ENCODE results near the gene PEBP1. TPM values are rescaled to one million over a fixed set of nuclear protein-coding genes. Genes with fewer than 3 reads are reported as not detected.
"Not testable (repeated sequence)": the region's sequence is repeated elsewhere in the genome, so short reads cannot be mapped to it uniquely, and the experiment has no call there.

The PEBP1 gene
- total RNA-seq, 4 donors from 2014 or later, result 98.1 to 182 (median 136) TPM

- H3K4me1 ChIP-seq, result no peaks in the 10 kb centered on the region
- H3K9me3 ChIP-seq, result no peaks in the 10 kb centered on the region
- no peaks in the 10 kb centered on the region for H3K27me3 ChIP-seq
- TF ChIP-seq POLR2A (IDR thresholded peaks at IDR 0.05), result no peak
- TF ChIP-seq, protein P1, sequence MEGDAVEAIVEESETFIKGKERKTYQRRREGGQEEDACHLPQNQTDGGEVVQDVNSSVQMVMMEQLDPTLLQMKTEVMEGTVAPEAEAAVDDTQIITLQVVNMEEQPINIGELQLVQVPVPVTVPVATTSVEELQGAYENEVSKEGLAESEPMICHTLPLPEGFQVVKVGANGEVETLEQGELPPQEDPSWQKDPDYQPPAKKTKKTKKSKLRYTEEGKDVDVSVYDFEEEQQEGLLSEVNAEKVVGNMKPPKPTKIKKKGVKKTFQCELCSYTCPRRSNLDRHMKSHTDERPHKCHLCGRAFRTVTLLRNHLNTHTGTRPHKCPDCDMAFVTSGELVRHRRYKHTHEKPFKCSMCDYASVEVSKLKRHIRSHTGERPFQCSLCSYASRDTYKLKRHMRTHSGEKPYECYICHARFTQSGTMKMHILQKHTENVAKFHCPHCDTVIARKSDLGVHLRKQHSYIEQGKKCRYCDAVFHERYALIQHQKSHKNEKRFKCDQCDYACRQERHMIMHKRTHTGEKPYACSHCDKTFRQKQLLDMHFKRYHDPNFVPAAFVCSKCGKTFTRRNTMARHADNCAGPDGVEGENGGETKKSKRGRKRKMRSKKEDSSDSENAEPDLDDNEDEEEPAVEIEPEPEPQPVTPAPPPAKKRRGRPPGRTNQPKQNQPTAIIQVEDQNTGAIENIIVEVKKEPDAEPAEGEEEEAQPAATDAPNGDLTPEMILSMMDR (IDR thresholded peaks at IDR 0.05), result no peak
- H3K36me3 ChIP-seq, result no peaks in the 10 kb centered on the region
- no peak overlapping the region for H3K27ac ChIP-seq
- intact Hi-C loops (cut with DNase I; ENCODE audit: low total_unique reads), result loop anchor here (10.0 kb wide), 1 partner anchor 253 kb away; the partner anchor contains the start of genes SUDS3 and TAOK3
- no peak for DNase-seq
- no peak overlapping the region for H3K4me3 ChIP-seq
Measured at GRCh38 chr12:118122264-118122663, 13.7 kb upstream of the PEBP1 start.

- intact Hi-C loops (cut with DNase I; ENCODE audit: low total_unique reads), result loop anchor here (10.0 kb wide), 1 partner anchor 250 kb away; the partner anchor contains the start of genes SUDS3 and TAOK3
- TF ChIP-seq POLR2A (IDR thresholded peaks at IDR 0.05), result no peak
- TF ChIP-seq, protein P1 (IDR thresholded peaks at IDR 0.05), result no peak
- H3K27me3 ChIP-seq, result no peaks in the 10 kb centered on the region
- no peak overlapping the region for H3K4me3 ChIP-seq
- no peaks in the 10 kb centered on the region for H3K4me1 ChIP-seq
- no peak for DNase-seq
- no peaks in the 10 kb centered on the region for H3K9me3 ChIP-seq
- no peak overlapping the region for H3K27ac ChIP-seq
- no peaks in the 10 kb centered on the region for H3K36me3 ChIP-seq
Measured at GRCh38 chr12:118124333-118124874, 11.5 kb upstream of the PEBP1 start.

- DNase-seq, result no peak
- no peak overlapping the region for H3K27ac ChIP-seq
- no peaks in the 10 kb centered on the region for H3K27me3 ChIP-seq
- intact Hi-C loops (cut with DNase I; ENCODE audit: low total_unique reads), result loop anchor here (10.0 kb wide), 1 partner anchor 249 kb away; the partner anchor contains the start of genes SUDS3 and TAOK3
- no peaks in the 10 kb centered on the region for H3K9me3 ChIP-seq
- TF ChIP-seq POLR2A (IDR thresholded peaks at IDR 0.05), result no peak
- TF ChIP-seq, protein P1 (IDR thresholded peaks at IDR 0.05), result no peak
- H3K36me3 ChIP-seq, result no peaks in the 10 kb centered on the region
- H3K4me3 ChIP-seq, result no peak overlapping the region
- H3K4me1 ChIP-seq, result no peaks in the 10 kb centered on the region
Measured at GRCh38 chr12:118125743-118126118, 10.2 kb upstream of the PEBP1 start.

GRCh38 chr12:118126119-118126757 lies 9.7 kb upstream of the PEBP1 start:
- no peaks in the 10 kb centered on the region for H3K9me3 ChIP-seq
- no peaks in the 10 kb centered on the region for H3K27me3 ChIP-seq
- no peak overlapping the region for H3K27ac ChIP-seq
- no peaks in the 10 kb centered on the region for H3K36me3 ChIP-seq
- H3K4me1 ChIP-seq, result no peaks in the 10 kb centered on the region
- no peak for TF ChIP-seq POLR2A (IDR thresholded peaks at IDR 0.05)
- TF ChIP-seq, protein P1 (IDR thresholded peaks at IDR 0.05), result no peak
- DNase-seq, result no peak
- no peak overlapping the region for H3K4me3 ChIP-seq
- intact Hi-C loops (cut with DNase I; ENCODE audit: low total_unique reads), result loop anchor here (10.0 kb wide), 1 partner anchor 249 kb away; the partner anchor contains the start of genes SUDS3 and TAOK3

DNA sequence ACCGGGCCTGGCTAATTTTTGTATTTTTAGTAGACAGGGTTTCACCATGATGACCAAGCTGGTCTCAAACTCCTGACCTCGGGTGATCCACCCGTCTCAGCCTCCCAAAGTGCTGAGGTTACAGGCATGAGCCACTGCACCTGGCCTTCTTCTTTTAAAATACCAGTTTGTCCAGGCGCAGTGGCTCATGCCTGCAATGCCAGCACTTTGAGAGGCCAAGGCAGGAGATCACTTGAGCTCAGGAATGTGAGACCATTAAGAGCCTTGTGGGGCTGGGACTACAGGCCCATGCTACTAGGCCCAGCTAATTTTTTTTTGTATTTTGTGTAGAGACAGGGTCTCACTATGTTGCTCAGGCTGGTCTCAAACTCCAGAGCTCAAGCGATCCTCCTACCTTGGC lies 8.1 kb upstream of the PEBP1 start:
- intact Hi-C loops (cut with DNase I; ENCODE audit: low total_unique reads), result loop anchor here (10.0 kb wide), 1 partner anchor 247 kb away; the partner anchor contains the start of genes SUDS3 and TAOK3
- Histone ChIP-seq H3K9me3 (no peaks in the 10 kb centered on the region), H3K27ac (no peak overlapping the region), H3K27me3 (no peaks in the 10 kb centered on the region), H3K36me3 (no peaks in the 10 kb centered on the region), H3K4me1 (no peaks in the 10 kb centered on the region), H3K4me3 (no peak overlapping the region)
- no peak for DNase-seq
- no peak for TF ChIP-seq POLR2A (IDR thresholded peaks at IDR 0.05)
- TF ChIP-seq, protein P1 (IDR thresholded peaks at IDR 0.05), result no peak

GRCh38 chr12:118129436-118129835 lies 6.5 kb upstream of the PEBP1 start:
- DNase-seq, H3K4me1 ChIP-seq, H3K27me3 ChIP-seq, H3K36me3 ChIP-seq, H3K4me3 ChIP-seq, H3K9me3 ChIP-seq, H3K27ac ChIP-seq: not testable (repeated sequence)
- intact Hi-C loops (cut with DNase I; ENCODE audit: low total_unique reads), result loop anchor here (10.0 kb wide), 1 partner anchor 245 kb away; the partner anchor contains the start of genes SUDS3 and TAOK3
